SW480 (cell line): ENCODE results near the gene GDPD5.

Experiments
- DNase-seq: peaks from one replicate; pipeline ENCODE4 v3.0.0-alpha.2; 2016; ENCODE audit warnings: low spot score

GDPD5 gene

DNA sequence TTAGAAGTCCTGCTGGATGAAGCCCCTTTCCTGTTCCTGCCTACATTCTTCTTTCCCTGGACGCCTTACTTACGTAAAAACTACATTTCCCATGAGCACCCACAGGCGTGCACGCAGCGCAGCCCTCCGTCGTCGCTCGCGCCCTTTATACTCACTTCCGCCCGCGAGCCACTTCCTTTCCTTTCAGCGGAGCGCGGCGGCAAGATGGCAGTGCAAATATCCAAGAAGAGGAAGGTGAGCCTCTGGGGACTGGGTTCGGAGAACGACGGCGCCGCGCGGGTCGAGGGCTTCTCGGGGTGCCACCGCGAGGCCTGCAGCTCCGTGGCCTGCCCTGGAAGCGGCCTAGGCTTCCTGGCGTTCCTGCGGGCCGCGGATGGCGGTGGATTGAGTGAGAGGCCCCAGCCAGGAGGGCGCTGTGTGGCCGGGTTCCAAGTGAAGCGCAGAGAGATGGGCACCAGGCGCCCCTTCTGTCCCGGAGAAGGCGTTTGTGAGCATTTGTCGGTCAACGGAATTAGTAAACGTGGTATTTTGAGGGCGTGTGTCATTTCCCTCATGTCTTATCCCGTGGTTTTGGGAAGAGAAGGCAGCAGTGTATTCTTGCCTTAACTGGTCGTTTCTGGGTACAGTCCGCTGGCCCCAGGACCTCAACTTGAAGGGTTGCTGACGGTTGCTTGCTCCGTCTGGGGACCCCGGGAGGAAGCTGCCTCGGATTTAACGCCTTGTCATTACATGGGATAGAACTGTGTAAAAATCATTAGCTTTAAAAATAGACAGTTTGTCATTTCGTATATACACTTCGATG lies 126.2 kb downstream of the GDPD5 start, which contains the start of gene RPS3:
RPS3 (plus strand) TSS at position 175 of the 802 bp plus-strand sequence; CDS start at position 205, 30 bp downstream.
- peak; percentile 93 for DNase-seq

DNA sequence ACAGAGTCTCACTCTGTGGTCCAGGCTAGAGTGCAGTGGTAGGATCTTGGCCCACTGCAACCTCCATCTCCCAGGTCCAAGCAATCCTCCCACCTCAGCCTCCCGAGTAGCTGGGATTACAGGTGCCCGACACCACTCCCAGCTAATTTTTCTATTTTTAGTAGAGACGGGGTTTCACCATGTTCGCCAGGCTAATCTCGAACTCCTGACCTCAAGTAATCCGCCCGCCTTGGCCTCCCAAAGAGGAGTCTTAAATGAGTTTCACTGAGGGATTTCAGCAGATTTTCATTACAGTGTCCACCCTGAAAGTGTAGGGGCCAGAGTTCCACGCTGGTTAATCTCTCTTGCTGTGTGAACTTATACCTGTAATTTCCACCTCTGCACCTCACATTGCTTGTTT lies 126.8 kb downstream of the GDPD5 start:
- no peak for DNase-seq

DNA sequence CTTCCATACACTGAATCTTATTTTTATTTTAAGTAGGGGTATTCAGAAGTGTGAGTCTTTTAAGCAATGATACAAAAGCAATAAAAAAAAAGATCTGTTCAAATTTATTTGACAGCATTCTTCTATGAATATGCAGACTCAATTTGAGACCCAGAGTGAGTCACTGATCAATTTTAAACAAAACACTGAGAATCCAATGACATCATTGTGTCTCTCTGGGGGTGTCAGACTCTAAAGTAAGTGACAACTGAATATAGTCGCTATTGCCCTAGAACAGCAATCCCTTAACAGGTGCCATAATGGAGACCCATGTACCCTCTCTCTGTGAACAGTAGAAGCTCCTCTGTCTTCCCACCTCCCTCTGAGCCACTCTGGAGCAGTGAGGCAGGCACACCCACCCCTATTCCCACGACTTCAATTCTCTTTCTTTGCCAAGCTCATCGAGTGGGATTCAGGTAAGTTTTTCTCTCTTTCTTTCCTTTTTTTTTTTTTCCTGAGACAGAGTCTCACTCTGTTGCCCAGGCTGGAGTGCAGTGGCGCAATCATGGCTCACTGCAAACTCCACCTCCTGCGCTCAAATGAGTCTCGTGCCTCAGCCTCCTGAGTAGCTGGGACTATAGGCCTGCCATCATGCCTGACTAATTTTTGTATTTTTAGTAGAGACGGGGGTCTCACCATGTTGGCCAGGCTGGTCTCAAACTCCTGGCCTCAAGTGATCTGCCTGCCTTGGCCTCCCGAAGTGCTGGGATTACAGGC lies 131.5 kb downstream of the GDPD5 start:
- DNase-seq: no peak

DNA sequence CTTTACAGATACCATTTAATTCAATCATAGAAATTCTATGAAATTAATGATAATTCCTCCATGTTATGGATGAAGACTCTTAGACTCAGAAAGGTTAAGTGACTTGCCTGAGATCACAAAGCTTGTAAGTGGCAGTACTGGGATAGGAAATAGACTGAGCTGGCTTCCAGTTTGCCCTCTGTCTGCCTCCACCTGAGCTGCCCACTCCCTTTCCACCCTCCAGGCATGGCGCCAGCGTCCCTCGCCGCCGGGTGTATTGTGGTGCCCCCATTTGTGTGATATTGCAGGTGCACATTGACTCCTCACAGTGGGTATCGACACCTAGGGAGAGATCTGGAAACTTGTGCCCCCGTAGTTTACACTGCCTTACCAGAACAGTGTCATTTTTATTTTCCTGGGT lies 135.8 kb downstream of the GDPD5 start:
- DNase-seq: no peak

DNA sequence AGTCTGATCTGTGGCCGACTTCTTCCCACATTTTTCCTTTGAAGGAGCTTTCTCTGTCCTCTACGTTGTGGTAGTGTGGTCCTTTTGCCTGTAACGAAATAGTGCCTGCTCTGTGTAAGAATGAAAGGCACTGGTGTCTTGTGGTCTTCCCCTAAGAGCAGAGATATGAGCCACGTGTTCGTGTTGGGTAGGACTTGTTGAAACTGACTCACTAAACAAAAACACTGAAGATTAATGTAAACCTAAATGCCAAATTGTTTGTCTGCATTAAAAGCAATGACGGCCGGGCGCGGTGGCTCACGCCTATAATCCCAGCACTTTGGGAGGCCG lies 136.5 kb downstream of the GDPD5 start:
- DNase-seq: no peak

DNA sequence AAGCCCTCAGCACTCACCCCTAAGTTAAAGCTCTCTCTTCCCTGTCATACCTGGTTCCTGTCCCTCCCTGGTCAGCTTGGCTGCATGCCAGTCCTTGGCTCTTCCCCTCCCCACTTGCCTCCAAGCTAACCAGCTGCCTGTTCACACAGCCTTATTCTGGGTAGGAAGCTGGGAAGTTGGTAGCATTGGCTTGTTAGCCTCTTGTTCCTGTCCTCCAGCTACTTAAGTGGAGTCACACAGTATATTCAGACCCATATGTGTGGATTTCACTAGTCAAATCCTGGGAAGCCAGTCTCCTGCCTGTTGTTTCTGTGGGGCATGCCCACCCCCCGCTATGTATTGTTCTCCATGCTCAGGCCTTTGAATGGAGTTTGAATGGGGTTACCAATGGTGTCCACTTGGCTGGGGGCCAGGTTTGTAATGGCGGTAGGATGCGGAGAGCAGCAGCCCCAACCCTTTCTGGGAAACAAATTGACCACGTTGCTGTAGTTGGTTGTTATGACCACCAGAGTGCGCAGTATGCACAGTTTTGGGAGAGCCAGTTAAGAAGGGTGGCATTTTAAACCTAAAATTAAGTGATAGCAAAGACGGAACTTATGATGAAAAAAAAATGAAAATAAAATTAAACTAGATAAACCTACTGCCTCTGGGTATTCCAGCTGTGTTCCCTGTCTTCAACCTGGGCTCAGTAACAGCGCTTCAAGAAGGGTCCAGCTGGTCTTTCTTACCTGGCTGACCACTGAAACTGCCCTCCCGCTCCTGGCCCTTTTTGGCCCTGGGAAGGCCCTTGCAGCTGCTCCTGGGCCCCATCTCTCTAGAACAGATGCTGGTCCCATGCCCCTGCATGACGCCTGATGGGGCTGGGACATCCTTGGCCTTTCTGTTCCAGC lies 137.1 kb downstream of the GDPD5 start:
- DNase-seq: peak; percentile 82

DNA sequence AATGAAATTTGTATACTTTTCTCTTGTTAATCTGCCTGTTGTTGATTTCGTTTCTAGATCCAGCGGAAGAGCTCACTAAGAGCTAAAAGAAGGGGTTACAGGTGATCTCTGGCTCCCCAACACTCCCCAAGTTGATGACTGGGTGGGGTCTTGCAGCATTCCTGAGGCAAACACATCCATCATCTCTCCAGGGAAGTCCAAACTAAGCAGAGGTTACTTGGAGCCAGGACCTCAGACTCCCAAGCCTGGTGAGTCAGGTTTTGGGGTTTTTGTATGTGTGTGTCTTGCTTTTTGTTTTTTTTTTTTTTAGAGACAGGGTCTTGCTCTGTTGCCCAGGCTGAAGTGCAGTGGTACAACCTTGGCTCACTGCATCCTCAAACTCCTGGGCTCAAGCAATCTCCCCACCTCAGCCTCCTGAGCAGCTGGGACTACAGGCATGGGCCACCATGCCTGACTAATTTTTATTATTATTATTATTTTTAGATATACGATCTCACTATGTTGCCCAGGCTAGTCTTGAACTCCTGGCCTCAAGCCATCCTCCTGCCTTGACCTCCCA lies 137.9 kb downstream of the GDPD5 start:
- no peak for DNase-seq

DNA sequence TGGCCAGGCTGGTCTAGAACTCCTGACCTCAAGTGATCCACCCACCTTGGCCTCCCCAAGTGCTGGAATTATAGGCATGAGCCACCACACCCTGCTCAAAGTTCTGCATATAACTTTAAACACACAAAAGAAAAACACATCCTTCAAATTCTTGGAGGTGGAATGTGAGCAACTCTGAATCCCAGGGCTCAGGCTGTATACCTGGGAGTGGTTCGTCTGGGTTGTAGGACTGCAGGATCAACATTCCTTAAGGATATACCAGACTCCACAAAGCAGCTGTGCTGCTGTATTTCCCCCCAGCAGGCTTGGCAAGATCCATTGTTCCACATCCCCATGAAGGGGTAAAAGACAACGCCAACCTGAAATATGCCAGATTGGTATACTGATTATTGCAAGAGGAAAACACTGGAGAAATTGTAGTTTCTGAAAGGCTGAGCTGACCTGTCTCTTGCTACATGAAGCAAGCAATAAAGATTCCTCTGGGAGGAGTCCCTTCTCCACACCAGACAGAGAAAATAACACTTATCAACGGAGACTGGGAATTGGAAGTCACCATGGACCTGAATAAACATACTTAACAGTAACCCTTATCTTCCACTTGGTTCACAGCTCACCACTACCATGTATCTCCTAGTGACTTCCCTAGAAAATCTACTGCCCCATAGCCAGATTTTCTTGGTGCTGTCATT lies 138.7 kb downstream of the GDPD5 start:
- DNase-seq: peak; percentile 61
